ENCODE measurements around the gene MSL1.

The MSL1 gene

GRCh38 chr17:40113110-40113906, 8.5 kb upstream of the MSL1 start (continued):
- TF ChIP-seq ZNF692 (tag by site-specific recombination; IDR thresholded peaks at IDR 0.05) (peak; percentile 41; the same call in 1 of the 2 replicates), CTCF (tag by site-specific recombination; IDR thresholded peaks at IDR 0.05) (peak; percentile 80; the same call in 1 of the 2 replicates), ZSCAN4 (tag by site-specific recombination; IDR thresholded peaks at IDR 0.05) (peak; percentile 16; the same call in 1 of the 2 replicates), GLIS2 (tag by site-specific recombination; IDR thresholded peaks at IDR 0.05) (peak; percentile 36; the same call in 1 of the 2 replicates), KLF8 (tag by site-specific recombination; IDR thresholded peaks at IDR 0.05) (peak; percentile 72), ZNF610 (tag by site-specific recombination; IDR thresholded peaks at IDR 0.05; ENCODE audit: borderline replicate concordance) (peak; percentile 54; the same call in 1 of the 2 replicates), KLF7 (tag by site-specific recombination; IDR thresholded peaks at IDR 0.05; ENCODE audit: borderline replicate concordance) (peak; percentile 67; the same call in 1 of the 2 replicates), ZNF140 (tag by site-specific recombination; IDR thresholded peaks at IDR 0.05) (no peak), ZNF555 (tag by site-specific recombination; conservative IDR thresholded peaks at IDR 0.05) (no peak), ZNF114 (tag by site-specific recombination; IDR thresholded peaks at IDR 0.05) (no peak), GLIS1 (tag by site-specific recombination; IDR thresholded peaks at IDR 0.05) (peak; percentile 68), ZEB2 (tag by site-specific recombination; IDR thresholded peaks at IDR 0.05) (peak; percentile 69), ZFP69B (tag by site-specific recombination; IDR thresholded peaks at IDR 0.05) (no peak), ZNF366 (tag by site-specific recombination; conservative IDR thresholded peaks at IDR 0.05) (peak; percentile 68), SP7 (tag by site-specific recombination; IDR thresholded peaks at IDR 0.05) (peak; percentile 73), ZNF391 (tag by site-specific recombination; IDR thresholded peaks at IDR 0.05; ENCODE audit: borderline replicate concordance, low read depth) (no peak), PATZ1 (tag by site-specific recombination; IDR thresholded peaks at IDR 0.05) (peak; percentile 79), ZNF518A (tag by site-specific recombination; conservative IDR thresholded peaks at IDR 0.05; ENCODE audit: low read depth) (peak; percentile 40), ZNF660 (tag by site-specific recombination; IDR thresholded peaks at IDR 0.05) (peak; percentile 66; the same call in 1 of the 2 replicates), ZNF449 (tag by site-specific recombination; IDR thresholded peaks at IDR 0.05) (0 out of 2 replicates have a peak, but pooled peaks have one; percentile 11), ZBTB11 (tag by site-specific recombination; conservative IDR thresholded peaks at IDR 0.05; ENCODE audit: low read depth) (peak; percentile 58)

All from HEK293 (cell line).